Measurements from ENCODE around the gene SLC6A6.
A peak's percentile ranks its signal among the peaks of the same experiment; 100 is the strongest.
"Not testable (repeated sequence)": the region's sequence is repeated elsewhere in the genome, so short reads cannot be mapped to it uniquely, and the experiment has no call there.

Gene SLC6A6

GRCh38 chr3:14433106-14433505, 30.7 kb downstream of the SLC6A6 start:
- no peak for DNase-seq
- no peak overlapping the region for H3K4me3 Mint-ChIP-seq
- H3K27ac Mint-ChIP-seq = peak overlapping the region; percentile 76
- no peaks in the 10 kb centered on the region for H3K9me3 Mint-ChIP-seq
- H3K36me3 Mint-ChIP-seq (ENCODE audit: low read depth) = no peaks in the 10 kb centered on the region
- no peaks in the 10 kb centered on the region for H3K27me3 Mint-ChIP-seq (ENCODE audit: low read depth, poor library complexity)
- peaks cover 48% of the 10 kb centered on the region for H3K4me1 Mint-ChIP-seq
- no peak for TF ChIP-seq CTCF (IDR thresholded peaks at IDR 0.05)

- Mint-ChIP-seq H3K27me3 (ENCODE audit: low read depth, poor library complexity) (no peaks in the 10 kb centered on the region), H3K36me3 (ENCODE audit: low read depth) (no peaks in the 10 kb centered on the region), H3K27ac (peak overlapping the region; percentile 45), H3K9me3 (no peaks in the 10 kb centered on the region), H3K4me3 (no peak overlapping the region), H3K4me1 (peaks cover 53% of the 10 kb centered on the region)
- no peak for DNase-seq
- no peak for TF ChIP-seq CTCF (IDR thresholded peaks at IDR 0.05)
These were observed 31.7 kb downstream of the SLC6A6 start for GRCh38 chr3:14434126-14434497.

GRCh38 chr3:14434498-14435151, 32.2 kb downstream of the SLC6A6 start:
- Mint-ChIP-seq H3K4me3 (no peak overlapping the region), H3K27ac (peak overlapping the region; percentile 45), H3K9me3 (no peaks in the 10 kb centered on the region), H3K36me3 (ENCODE audit: low read depth) (no peaks in the 10 kb centered on the region), H3K4me1 (peaks cover 57% of the 10 kb centered on the region), H3K27me3 (ENCODE audit: low read depth, poor library complexity) (no peaks in the 10 kb centered on the region)
- no peak for DNase-seq
- TF ChIP-seq CTCF (IDR thresholded peaks at IDR 0.05) = no peak

- no peak for DNase-seq
- Mint-ChIP-seq H3K9me3 (no peaks in the 10 kb centered on the region), H3K27ac (no peak overlapping the region), H3K27me3 (ENCODE audit: low read depth, poor library complexity) (no peaks in the 10 kb centered on the region), H3K4me1 (peaks cover 59% of the 10 kb centered on the region), H3K4me3 (no peak overlapping the region), H3K36me3 (ENCODE audit: low read depth) (no peaks in the 10 kb centered on the region)
- no peak for TF ChIP-seq CTCF (IDR thresholded peaks at IDR 0.05)
These were observed 33.0 kb downstream of the SLC6A6 start for GRCh38 chr3:14435175-14436014.

- Mint-ChIP-seq H3K4me3 (no peak overlapping the region), H3K9me3 (no peaks in the 10 kb centered on the region), H3K36me3 (ENCODE audit: low read depth) (no peaks in the 10 kb centered on the region), H3K4me1 (peaks cover 50% of the 10 kb centered on the region), H3K27me3 (ENCODE audit: low read depth, poor library complexity) (no peaks in the 10 kb centered on the region), H3K27ac (no peak overlapping the region)
- DNase-seq = no peak
- TF ChIP-seq CTCF (IDR thresholded peaks at IDR 0.05) = no peak
These were observed 34.5 kb downstream of the SLC6A6 start for GRCh38 chr3:14436954-14437281.

GRCh38 chr3:14437705-14438104, 35.3 kb downstream of the SLC6A6 start:
- H3K4me3 Mint-ChIP-seq; DNase-seq; H3K27me3 Mint-ChIP-seq (ENCODE audit: low read depth, poor library complexity); H3K9me3 Mint-ChIP-seq; H3K36me3 Mint-ChIP-seq (ENCODE audit: low read depth); H3K27ac Mint-ChIP-seq: not testable (repeated sequence)
- peaks cover 42% of the 10 kb centered on the region for H3K4me1 Mint-ChIP-seq
